K562 treated with DMSO at 1 percent for 24 hours (cell line): Measurements from ENCODE around the gene ACAA2. TPM values are rescaled to one million over a fixed set of nuclear protein-coding genes. Genes with fewer than 3 reads are reported as not detected.

ENCODE experiments used
- total RNA-seq: library from RNA; unstranded; fragments of 300-600 nt; gene quantifications from 2 replicates; pipeline ENCODE4 v1.2.3, GENCODE V29; 2022; ENCODE audit warnings: low read depth; ENCODE audit not compliant: insufficient read depth

ACAA2 gene, protein sequence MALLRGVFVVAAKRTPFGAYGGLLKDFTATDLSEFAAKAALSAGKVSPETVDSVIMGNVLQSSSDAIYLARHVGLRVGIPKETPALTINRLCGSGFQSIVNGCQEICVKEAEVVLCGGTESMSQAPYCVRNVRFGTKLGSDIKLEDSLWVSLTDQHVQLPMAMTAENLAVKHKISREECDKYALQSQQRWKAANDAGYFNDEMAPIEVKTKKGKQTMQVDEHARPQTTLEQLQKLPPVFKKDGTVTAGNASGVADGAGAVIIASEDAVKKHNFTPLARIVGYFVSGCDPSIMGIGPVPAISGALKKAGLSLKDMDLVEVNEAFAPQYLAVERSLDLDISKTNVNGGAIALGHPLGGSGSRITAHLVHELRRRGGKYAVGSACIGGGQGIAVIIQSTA
- 30.8 and 31.8 TPM in 2 replicates for total RNA-seq

DNA sequence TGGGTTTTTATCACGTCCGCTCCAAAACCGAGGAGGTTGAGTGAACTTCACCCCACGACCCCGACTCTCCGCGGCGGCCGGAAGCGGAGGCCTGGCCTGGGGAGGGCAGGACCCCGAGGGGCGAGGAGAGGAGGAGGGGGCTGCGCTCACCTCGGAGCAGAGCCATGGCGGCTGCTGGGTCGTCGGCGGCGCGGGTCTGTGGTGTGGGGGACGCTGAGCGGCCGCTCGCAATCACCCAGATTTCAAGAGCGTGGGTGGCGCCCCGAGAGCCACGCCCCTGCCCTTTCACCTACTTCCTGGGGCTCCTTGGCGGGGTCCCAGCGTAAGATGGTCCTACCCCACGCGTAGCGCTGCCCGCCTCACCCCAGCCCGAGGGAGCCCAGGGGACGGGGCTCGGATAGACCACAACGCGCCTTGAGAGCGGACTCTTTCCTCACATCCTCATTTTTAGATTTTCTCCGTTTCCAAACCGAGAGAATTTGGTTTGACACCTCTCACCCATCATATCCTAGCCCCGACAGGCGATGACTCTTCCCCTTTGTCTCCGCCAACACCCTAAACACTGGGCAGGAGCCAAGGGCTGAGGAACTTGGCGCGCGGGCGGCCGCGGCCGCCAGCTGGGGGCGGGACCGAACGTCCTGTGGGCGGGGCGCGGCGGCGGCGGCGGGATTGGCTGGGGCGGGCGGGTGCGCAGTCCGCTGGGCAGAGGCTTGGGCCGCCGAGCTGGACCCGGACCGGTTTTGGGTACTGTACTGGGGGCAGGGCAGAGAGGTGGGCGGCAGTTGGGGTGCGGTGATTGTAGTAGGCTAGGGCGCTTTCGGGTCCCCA, at the start of gene ACAA2:
Gene ACAA2 (minus strand): TSS at position 215 of the 828 bp plus-strand sequence. CDS start 49 bp downstream, at position 166.

